KOPT-K1 (cell line): ENCODE data around the gene AJUBA.
"Not testable (repeated sequence)": the region's sequence is repeated elsewhere in the genome, so short reads cannot be mapped to it uniquely, and the experiment has no call there.

Experiments
- H3K27ac ChIP-seq: fragments of 200-600 bp; sonication (generic); 2 replicates; pipeline ENCODE4 v1.5.1; 2016; ENCODE audit warnings: antibody characterized with exemption, mild to moderate bottlenecking, low read depth, low read length; ENCODE audit not compliant: poor library complexity, severe bottlenecking
- H3K36me3 ChIP-seq: fragments of 200-600 bp; sonication (generic); 2 replicates; pipeline ENCODE4 v1.5.1; 2017; ENCODE audit warnings: antibody characterized with exemption, mild to moderate bottlenecking, low read length, moderate library complexity; ENCODE audit not compliant: insufficient read depth
- H3K9me3 ChIP-seq: fragments of 200-600 bp; sonication (generic); 2 replicates; pipeline ENCODE4 v1.5.1; 2017; ENCODE audit warnings: antibody characterized with exemption, low read length, mild to moderate bottlenecking; ENCODE audit not compliant: insufficient read depth, poor library complexity, severe bottlenecking

Gene AJUBA

DNA sequence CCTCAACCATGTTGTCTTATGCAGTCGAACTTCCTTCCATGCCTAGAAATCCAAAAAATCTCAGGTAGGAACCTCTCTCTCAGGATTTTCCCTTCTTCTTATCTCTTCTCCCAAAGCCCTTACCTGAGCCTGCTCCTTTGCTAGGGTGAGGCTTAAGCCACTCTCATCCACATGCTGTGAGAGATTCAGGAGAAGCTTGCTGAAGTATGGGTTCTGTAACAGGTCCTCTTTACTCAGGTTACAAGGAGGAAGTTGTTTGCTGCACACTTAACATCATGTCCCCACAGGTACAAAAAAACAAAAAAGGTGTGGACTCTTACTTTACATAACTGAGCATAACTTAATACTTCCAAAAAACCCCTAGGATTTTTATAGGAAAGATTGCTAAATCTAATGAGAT, 29.9 kb downstream of the AJUBA start:
- H3K36me3 ChIP-seq, result peaks cover 71% of the 10 kb centered on the region
- no peak overlapping the region for H3K27ac ChIP-seq
- H3K9me3 ChIP-seq, result no peaks in the 10 kb centered on the region

DNA sequence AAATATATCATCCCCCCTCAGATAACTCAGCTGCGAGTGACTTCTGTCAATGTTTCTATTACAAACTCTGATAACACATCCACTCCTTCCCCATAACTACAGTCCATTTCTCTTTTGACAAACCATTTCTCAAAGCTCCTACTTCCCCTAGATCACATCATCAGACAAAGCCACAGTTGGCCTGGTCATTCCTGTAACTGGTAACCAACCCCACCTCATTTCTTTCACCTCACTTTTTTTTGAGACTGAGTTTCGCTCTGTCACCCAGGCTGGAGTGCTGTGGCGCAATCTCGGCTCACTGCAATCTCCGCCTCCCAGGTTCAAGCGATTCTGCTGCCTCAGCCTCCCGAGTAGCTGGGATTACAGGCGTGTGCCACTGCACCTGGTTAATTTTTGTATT, 30.6 kb downstream of the AJUBA start:
- H3K9me3 ChIP-seq, H3K27ac ChIP-seq: not testable (repeated sequence)
- H3K36me3 ChIP-seq, result peaks cover 77% of the 10 kb centered on the region

DNA sequence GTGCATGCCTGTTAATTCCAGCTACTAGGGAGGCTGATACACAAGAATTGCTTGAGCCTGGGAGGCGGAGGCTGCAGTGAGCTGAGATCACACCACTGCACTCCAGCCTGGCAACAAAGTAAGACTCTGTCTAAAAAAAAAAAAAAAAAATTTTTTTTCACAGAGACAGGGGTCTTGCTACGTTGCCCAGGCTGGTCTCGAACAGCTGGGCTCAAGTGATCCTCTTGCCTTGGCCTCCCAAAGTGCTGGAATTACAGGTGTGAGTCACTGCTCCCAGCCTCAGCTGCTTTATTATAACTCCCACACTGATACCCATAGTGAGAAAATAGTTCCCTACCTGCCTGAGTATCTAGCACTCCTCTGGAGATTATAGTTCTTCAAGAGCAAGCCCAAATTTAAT, 36.7 kb downstream of the AJUBA start:
- no peak overlapping the region for H3K27ac ChIP-seq
- H3K9me3 ChIP-seq, result no peaks in the 10 kb centered on the region
- peaks cover 73% of the 10 kb centered on the region for H3K36me3 ChIP-seq

DNA sequence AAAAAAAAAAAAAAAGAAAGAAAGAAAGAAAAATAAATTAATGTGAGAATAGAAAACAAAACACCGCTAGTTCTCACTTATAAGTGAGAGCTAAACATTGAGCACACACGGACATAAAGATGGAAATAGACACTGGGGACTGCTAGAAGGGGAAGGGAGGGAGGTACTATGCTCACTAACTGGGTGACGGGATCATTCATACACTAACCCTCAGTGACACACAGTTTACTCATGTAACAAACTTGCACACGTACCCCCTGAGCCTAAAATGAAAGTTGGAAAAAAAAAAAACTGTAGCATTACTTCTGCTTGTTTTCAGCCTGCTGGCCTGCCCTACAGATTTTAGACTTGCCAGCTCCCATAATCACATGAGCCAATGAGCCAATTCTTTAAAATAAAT, 42.7 kb downstream of the AJUBA start:
- Histone ChIP-seq H3K27ac (no peak overlapping the region), H3K9me3 (no peaks in the 10 kb centered on the region), H3K36me3 (peaks cover 15% of the 10 kb centered on the region; the same call in 1 of the 2 replicates)

DNA sequence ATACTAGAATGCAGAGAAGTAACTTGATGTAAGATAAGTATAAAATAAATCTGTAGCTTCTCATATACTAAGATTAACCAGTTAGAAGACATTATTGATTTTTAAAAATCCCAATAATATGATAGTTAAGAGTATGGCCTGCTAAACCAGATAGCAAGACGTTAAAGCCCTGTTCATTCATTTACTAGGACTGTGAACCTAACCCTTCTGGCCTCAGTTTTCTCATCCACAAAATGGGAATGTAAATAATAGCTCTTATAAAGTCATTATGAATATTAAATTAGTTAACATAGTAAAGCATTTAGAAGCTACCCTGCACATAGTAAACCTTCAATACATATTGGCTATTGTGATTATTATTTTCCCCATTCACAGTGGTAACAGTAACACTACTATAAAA, 47.2 kb downstream of the AJUBA start:
- H3K9me3 ChIP-seq, result no peaks in the 10 kb centered on the region
- no peak overlapping the region for H3K27ac ChIP-seq
- H3K36me3 ChIP-seq, result no peaks in the 10 kb centered on the region; the same call in 1 of the 2 replicates

DNA sequence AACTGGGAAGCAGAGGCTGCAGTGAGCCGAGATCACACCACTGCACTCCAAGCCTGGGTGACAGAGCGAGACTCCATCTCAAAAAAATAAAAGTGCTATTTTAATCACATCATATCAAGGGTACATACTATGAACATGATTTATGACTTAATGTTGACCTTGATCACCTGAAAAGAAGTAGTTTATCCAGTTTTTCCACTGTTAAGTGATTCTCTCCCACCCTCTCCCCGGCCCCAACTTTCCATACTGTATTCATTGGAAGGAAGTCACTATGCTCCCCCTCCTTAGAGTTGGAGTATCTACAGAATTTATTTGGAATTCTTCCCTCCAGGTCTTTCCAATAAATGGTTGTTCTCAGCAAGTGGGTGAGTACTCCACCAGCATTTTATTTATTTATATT, 50.2 kb downstream of the AJUBA start:
- Histone ChIP-seq H3K9me3 (no peaks in the 10 kb centered on the region), H3K27ac (no peak overlapping the region), H3K36me3 (peaks cover 4% of the 10 kb centered on the region; the same call in 1 of the 2 replicates)

DNA sequence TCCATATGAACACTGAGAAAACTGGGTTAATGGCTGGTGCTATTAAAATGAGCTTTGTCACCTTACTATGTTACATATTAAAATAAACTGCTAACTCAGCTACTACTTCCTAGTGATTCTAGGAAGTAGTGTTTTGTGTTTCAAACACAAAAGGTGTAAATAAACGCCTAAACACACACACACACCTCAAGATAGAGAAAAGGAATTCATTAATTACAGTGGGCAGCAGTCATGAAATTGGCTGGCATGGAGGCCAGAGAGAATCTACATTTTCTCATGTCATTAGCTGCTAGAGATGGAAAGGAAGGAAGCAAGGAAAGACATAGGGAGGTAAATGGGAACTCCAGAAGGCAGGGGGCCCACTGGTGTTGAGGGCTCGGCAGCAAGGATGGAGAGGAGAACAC, 52.4 kb downstream of the AJUBA start:
- peaks cover 26% of the 10 kb centered on the region for H3K36me3 ChIP-seq
- peak overlapping the region; percentile 72 for H3K27ac ChIP-seq
- H3K9me3 ChIP-seq, result no peaks in the 10 kb centered on the region

DNA sequence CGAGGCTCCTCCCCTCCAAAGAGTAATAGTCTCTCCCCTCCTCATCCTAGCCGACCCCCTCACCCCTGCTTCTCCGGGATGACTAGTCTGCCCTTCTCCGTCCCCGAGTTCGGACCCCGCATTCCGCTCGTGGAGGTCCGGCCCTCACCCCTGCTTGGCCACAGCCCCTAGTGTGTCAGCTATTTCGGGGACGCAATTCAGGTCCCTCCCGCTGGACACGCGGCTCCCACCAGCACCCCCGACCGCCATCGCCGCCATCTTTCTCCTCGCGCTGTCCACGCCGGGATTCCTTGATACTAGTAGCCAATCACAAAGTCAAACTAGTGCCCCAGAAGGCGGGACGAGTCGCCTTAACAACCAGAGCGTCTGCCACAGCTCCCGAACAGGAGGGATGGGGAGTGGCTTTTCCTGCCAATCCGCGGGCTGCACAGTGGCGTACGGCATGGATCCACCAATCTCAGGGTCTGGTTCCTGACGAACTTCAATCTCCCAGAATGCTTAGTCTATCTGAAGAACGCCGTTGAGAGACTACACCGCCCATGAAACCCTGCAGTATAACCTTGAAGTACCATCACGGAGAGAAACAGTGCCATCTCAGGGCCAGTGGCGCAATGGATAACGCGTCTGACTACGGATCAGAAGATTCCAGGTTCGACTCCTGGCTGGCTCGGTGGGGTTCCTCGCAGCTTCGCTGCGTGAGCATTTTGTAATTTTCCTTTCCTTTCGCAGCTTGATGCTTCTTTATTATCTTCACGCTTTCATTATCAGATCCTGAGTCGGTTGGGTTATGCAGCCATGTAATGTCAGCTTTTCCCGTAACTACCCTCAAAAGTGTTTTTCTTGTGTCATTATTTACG, 53.0 kb downstream of the AJUBA start, which contains the start of gene PRMT5:
Gene PRMT5, minus strand, starts transcription at position 273 of the 857 bp plus-strand sequence. Its CDS starts 15 bp downstream, at position 258.
- H3K9me3 ChIP-seq, result no peaks in the 10 kb centered on the region

DNA sequence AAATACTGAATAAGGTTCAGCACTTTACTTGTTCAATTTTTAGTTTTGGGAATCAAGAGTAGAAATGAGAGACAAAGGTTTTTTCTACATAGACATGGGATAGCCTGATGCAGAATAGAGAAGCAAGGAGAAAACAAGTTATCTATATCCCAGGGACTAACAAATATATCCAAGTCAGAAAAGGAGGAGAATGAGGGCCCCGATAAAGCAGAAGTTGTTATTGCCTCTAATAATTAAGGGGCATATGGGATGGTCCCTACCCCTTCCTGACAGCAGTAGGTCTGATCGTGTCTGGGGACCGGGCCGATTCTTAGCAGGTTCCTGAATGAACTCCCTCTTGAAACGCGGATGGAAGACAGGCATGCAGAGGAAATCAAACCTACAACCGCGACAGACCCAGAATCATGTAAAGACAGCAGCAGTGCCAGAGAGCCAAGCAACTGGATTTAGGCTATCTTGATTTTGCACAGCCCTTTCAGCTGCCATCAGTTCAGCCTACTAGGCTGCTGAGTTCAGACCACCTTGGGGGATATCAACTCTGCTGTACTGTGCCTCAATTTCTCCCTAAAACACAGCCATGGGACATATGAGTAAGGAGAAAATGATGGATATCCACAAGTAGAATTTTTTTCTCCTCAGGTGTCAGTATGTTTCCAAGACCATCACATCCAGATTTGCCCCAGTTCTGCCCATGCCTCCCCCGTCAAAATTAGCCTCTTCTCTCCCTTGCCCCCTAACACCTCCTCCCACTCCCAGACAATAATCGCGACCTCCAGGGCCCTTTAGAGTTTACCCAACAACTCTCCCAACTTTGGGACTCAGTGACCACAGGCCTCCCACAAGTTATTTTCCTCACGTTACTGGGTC, 53.9 kb downstream of the AJUBA start:
- Histone ChIP-seq H3K27ac (peak overlapping the region; percentile 72), H3K36me3 (peaks cover 41% of the 10 kb centered on the region), H3K9me3 (no peaks in the 10 kb centered on the region)

More for the DNA sequence above, 53.0 kb downstream of the AJUBA start, which contains the start of gene PRMT5:
- H3K36me3 ChIP-seq, result peaks cover 32% of the 10 kb centered on the region
- peak within 1 kb of the TSS; percentile 72 for H3K27ac ChIP-seq

DNA sequence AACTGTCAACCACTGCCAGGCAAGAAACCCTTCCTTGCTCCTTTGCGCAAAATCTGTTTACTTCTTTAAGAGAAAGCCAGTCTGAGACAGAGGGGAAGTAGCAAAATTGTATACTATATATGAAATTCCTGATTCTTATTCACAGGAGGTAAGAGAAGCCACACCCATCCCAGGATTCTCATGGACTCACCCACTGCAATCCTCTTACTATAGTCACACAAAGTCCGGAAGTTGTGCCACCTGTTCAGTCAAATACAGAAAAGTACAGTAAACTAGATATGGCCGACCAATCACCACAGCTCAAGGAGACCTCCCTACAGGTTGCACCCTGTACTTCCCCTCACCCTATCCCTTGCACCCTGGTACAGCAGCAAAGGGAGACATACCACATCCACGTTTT, 56.0 kb downstream of the AJUBA start:
- Histone ChIP-seq H3K36me3 (peaks cover 60% of the 10 kb centered on the region), H3K27ac (no peak overlapping the region)

DNA sequence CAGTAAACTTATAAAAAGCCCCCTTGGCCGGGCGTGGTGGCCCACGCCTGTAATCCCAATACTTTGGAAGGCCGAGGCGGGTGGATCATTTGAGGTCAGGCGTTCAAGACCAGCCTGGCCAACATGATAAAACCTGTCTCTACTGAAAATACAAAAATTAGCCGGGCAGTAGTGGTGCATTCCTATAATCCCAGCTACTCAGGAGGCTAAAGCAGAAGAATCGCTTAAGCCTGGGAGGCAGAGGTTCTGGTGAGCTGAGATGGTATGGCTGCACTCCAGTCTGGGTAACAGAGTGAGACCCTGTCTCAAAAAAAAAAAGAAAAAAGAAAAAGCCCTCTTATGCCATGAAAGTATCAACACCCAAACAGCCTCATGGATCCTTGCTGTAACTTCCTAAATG, 56.8 kb downstream of the AJUBA start:
- Histone ChIP-seq H3K27ac (no peak overlapping the region), H3K36me3 (peaks cover 68% of the 10 kb centered on the region)

More for the DNA sequence above, 56.0 kb downstream of the AJUBA start:
- H3K9me3 ChIP-seq, result no peaks in the 10 kb centered on the region

DNA sequence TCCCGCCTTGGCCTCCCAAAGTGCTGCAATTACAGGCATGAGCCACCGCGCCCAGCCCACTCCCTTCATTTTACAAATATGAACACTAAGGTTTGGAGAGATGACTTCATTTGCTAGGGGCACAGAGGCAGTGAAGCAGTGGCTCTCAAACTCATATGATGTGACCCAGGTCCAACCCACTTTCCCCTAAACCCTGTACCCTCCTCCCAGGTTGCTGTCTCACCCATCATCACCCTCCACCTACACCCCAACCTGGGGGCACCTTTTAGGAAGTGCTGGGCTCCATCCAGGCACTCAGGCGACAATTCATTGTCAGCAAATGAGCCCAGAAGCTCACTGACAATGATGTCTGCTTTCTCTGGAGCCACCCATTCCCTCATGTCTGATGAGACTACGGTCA, 58.6 kb downstream of the AJUBA start:
- peaks cover 76% of the 10 kb centered on the region for H3K36me3 ChIP-seq
- no peak overlapping the region for H3K27ac ChIP-seq

More for the DNA sequence above, 56.8 kb downstream of the AJUBA start:
- H3K9me3 ChIP-seq, result no peaks in the 10 kb centered on the region

DNA sequence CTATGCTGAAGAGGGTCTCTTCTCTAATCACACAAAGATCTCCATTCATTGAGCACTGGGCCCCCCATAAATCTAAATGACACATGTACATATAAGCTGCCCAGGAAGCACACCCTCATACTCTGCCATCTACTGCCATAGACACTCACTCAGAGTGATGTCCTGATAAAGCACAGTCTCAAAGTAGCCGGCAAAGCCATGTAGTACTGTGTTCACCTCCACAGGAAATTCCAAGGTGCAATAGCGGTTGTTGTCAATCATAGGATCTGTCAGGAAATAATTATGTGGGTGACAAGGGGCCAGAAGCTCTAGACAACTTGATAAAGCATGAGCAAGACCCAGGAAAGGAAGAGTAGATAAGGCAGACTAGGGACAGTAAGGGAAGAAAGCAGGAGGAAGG, 60.1 kb downstream of the AJUBA start:
- Histone ChIP-seq H3K27ac (no peak overlapping the region), H3K36me3 (peaks cover 73% of the 10 kb centered on the region), H3K9me3 (no peaks in the 10 kb centered on the region)

More for the DNA sequence above, 58.6 kb downstream of the AJUBA start:
- H3K9me3 ChIP-seq, result no peaks in the 10 kb centered on the region
